GM19438 (cell line): ENCODE data around the gene PTCD1.
"Not testable (repeated sequence)": the region's sequence is repeated elsewhere in the genome, so short reads cannot be mapped to it uniquely, and the experiment has no call there.

Experiments
- ATAC-seq: cut with Tn5 transposase; IDR thresholded peaks from one replicate; pipeline ENCODE4 v1.9.1; 2021; ENCODE audit warnings: low read depth; ENCODE audit not compliant: unreplicated experiment

Gene PTCD1

DNA sequence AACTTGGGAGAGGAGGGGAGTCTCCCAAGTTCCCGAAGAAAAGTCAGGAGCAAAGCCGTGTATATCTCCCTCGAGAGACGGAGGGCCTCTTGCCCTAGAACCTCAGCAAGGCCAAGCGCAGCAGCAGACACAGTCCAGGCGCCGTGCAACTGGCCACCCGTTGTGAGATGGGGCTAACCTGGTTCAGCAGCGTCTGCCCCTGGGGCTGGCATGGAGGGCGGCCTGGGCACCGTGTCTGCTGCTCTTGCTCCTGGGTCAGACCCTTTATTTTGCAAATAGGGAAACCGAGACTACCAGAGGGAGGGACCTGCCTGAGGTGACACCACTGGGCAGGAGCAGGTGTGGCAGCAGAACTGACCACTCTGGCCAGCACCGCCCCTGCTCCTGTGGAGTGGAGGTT, 13.9 kb upstream of the PTCD1 start:
- no peak for ATAC-seq

DNA sequence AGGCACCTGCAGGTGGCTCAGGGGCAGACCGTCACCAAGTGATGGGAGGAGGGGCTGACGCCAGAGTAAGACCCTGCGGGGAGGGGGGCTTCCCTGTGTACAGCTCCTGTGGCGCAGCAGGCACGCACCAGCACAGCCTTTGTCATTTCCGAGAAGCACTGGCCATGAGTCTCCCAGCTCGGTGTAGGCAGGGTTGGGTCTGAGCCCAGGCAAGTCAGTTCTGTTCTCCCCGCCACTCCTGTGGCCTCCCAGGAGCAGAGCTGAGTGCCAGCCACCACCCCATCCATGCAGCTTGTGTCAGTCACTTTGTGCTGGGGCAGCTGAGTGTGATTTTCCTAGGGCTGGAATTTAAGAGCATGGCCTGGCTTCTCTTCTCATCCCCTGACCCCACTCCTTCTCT, 13.3 kb upstream of the PTCD1 start:
- no peak for ATAC-seq

GRCh38 chr7:99449326-99449725, 10.7 kb upstream of the PTCD1 start:
- no peak for ATAC-seq

DNA sequence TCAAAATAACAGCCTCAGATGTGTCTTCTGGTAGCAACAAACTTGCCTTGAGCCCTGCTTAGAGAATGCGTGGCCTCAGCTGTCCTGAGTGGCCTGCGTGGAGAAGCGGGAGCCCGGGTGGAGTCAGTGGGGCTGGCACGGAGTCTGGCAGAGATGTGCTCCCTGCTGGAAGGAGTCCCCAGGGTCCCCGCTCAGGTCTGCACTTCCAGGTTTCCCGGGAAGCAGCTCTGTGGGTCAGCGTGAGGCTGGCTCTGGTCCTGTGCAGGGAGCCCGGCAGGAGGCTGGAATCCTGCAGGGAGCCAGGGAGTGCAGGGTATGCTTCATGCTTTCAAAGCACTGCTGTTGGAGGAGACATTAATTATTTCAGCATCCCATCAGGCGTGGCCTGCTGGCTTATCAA, 10.3 kb upstream of the PTCD1 start:
- no peak for ATAC-seq

DNA sequence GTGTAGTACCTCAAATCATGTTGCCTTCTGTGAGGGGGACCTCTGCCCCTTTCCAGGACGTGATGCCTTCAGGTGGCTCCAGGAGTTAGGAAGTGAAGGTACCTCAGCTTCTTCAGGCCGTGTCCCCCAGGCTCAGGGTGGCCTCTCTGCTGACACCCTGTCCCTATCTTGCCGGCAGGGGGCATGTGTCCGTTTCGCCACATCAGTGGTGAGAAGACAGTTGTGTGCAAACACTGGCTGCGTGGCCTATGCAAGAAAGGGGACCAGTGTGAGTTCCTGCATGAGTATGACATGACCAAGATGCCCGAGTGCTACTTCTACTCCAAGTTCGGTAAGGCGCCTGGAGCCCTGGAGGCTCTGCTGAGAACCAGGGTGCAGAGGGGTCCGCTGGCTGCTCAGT, 9.3 kb upstream of the PTCD1 start:
- no peak for ATAC-seq

GRCh38 chr7:99446096-99446495, 7.5 kb upstream of the PTCD1 start:
- ATAC-seq: no peak

- no peak for ATAC-seq
These were observed 1.6 kb upstream of the PTCD1 start for GRCh38 chr7:99440195-99440594.

DNA sequence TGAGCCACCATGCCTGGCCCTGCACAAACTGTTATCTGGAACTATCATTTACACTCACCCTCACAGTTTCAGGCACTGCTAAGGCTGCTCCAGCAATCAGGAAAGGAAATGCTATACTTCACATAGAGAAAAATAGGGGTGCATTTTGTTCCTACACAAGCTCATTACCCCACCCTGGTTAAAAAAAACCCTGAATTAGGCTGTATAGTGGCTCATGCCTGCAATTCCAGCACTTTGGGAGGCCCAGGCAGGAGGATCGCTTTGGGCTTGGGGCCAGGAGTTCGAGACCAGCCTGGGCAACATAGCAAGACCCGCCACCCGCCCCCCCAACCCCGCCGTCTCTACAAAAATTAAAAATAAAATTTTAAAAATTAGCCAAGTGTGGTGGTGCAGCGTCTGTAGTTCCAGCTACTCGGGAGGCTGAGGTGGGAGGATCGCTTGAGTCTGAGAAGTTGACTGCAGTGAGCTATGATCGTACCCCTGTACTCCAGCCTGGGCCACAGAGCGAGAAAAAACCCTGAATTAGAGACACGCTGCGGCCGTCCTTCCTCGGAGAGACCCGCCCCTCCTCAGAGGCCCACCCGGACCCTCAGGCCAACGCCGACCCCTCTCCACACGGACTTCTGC, 539 bp downstream of the PTCD1 start:
- ATAC-seq: no peak

DNA sequence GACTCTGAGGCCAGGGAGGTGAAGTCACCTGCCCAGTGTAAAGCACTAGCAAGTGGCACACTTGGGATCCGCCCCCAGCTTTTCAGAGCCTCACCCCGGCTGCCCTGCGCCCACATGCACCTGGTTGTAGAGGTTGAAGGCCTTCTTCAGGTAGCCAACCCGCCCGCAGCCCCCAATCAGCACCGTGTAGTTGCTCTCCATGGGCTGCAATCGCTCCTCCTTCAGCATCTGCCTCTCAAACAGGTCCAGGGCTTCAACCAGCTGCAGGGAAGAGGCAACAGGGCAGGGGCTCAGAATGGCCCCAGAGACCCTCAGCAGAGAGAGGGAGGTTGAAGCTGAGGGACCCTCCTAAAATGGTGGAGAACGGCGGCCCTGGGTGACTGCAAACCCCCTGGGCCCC, 5.4 kb downstream of the PTCD1 start:
- no peak for ATAC-seq

- not testable (repeated sequence) for ATAC-seq
These were observed 6.7 kb downstream of the PTCD1 start for GRCh38 chr7:99431756-99432540.

DNA sequence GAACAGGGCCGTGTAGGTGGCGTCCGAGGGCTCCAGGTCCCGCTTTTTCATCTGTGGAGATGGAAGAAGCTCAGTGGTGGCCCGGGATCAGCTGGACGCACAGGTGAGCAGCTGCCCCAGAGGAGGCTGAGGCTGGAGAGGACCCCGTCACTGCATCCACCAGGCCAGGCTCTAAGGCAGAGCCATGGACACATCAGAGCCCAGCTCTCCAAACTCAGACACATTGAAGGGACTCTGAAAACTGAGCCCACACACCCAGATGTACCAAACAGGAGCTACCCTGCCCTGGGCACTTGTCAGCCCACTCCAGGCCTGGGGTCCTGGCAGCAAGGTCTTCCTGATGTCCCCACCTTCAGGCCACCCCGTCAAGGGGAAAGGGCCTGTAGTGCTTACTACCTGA, 8.8 kb downstream of the PTCD1 start:
- no peak for ATAC-seq

DNA sequence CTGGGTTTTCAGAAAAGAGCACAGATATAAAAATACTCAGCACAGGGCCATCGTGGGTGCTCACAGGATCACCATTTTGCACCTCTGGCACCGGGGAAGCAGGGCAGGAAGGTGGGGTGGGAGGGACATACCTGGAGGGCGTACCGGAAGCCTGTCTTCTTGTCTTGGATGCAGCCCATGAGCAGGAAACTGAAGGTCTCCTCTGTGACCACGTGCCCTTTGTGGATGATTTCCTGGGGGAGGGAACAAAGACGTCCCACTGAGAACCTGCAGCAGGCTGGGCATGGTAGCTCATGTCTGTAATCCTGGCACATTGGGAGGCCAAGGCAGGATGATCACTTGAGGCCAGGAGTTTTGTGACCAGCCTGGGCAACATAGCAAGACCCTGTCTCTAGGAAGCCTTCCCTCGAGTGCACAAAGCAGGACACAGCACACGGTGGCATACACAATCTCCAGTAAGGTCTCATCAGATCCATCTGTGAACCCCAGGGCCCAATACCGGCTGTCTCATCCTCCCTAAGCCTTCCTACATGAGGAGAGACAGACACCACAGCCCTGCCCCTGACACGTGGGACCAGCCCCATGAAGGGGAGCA, 9.5 kb downstream of the PTCD1 start:
- ATAC-seq: no peak

GRCh38 chr7:99424932-99425730, 13.5 kb downstream of the PTCD1 start:
- no peak for ATAC-seq

- ATAC-seq: no peak
These were observed 16.0 kb downstream of the PTCD1 start for GRCh38 chr7:99422625-99423024.

- no peak for ATAC-seq
These were observed 16.4 kb downstream of the PTCD1 start for GRCh38 chr7:99422186-99422585.

DNA sequence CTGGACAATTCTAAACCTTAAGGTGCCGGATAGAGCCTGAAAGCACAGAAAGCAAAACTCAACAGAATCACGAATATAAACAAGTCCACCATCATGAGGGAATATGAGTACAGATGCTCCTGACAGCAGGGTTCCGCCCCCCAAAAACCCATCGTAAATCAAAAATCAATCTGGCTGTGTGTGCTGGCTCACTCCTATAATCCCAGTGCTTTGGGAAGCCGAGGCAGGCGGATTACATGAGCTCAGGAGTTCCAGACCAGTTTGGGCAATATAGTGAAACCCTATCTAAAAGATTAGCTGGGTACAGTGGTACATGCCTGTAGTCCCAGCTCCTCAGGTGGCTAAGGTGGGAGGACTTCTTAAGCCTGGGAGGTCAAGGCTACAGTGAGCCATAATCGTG, 17.6 kb downstream of the PTCD1 start:
- no peak for ATAC-seq

DNA sequence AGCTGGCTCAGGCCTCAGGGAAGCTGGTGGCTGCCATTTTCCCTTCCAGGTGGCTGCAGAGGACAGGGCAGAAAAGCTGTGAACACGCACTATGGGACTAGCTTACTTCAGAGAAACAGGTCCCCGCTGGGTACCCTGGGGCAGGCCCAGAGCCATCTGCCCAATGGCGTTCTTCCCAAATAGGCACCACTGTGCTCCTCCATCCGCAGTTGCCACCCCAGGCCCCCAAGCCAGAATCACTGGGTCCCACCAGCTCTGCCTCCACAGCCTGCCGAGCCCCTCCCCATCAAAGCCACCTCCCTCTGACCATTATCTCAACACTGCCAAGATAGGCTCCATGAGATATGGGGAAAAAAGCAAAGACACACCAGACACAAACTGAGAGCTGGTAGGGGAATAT, 18.4 kb downstream of the PTCD1 start:
- no peak for ATAC-seq

DNA sequence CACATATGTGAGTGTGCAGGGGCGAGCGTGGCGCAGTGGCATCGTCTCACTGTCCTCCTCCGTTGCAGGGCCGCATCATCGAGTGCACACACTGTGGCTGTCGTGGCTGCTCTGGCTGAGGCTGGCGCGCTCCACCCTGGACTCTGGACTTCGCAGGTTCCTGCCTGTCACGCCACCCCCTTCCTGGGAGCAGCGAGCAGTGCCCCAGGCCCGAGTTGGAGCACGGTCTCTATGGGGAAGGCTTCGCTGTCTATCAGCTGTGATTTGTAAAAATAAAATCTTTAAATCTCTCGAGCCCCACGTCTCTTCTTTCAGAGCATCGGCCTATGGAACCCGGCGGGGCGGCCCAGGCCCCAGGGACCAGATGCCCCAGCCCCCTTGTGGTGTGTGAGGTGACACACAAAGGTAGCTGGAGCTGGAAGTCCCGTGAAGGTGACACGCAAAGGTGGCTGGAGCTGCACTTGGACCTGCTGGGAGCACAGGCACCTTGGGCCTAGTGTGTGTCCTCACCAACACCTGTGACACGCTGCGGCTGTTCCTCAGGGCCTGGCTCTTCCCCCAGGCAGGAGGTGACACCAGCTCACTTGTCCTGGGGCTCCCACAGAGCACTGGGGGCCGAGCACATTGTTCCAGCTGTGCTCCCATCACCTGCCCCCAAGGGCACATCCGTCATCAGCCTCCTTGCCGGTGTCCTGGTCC, 19.1 kb downstream of the PTCD1 start:
- ATAC-seq: no peak

DNA sequence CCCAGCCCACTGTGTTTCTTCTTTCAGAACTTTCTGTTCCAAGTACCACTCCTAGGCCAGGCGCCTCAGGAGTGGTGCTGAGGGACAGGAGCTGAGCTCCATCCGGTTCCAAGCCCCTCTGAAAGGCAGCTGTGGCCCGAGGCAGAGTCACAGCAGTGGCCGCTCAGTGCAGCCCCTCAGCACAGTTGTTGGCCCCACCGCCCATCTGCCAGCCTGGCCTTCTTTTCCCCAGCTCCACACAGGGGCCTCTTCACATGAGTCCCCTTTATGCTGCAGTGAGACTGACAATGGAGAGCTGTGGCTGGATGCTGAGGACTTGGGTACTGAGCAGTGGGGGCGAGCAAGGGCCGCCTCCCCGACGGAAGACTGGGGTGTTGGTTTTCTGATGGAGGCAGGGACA, 20.3 kb downstream of the PTCD1 start:
- no peak for ATAC-seq

DNA sequence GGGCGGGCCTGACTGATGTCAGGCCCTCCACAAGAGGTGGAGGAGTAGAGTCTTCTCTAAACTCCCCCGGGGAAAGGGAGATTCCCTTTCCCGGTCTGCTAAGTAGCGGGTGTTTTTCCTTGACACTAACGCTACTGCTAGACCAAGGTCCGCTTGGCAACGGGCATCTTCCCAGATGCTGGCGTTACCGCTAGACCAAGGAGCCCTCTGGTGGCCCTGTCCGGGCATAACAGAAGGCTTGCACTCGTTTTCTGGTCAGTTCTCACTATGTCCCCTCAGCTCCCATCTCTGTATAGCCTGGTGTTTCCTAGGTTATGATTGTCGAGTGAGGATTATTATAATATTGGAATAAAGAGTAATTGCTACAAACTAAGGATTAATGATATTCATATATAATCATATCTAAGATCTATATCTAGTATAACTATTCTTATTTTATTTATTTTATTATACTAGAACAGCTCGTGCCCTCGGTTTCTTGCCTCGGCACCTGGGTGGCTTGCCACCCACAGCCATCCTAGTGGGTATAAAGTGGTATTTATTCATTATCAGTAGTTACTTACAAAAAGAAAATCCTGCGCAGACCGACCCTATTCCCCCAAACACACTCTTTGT, 23.0 kb downstream of the PTCD1 start:
- ATAC-seq: not testable (repeated sequence)
